AG09309 (cell line): ENCODE data around the gene DSE.
A peak's percentile ranks its signal among the peaks of the same experiment; 100 is the strongest.
"Not testable (repeated sequence)": the region's sequence is repeated elsewhere in the genome, so short reads cannot be mapped to it uniquely, and the experiment has no call there.

Experiments used
- DNase-seq: peaks from one replicate; pipeline ENCODE4 v3.0.0-alpha.2; 2010; ENCODE audit warnings: low read depth
- H3K4me3 ChIP-seq: 2 replicates; pipeline ENCODE4 v1.5.1; 2011; ENCODE audit warnings: mild to moderate bottlenecking, low read depth, low read length, moderate library complexity; ENCODE audit not compliant: control insufficient read depth
- TF ChIP-seq, protein P1 (sequence below): IDR thresholded peaks from 2 replicates; pipeline ENCODE4 v1.5.1; 2011; ENCODE audit warnings: mild to moderate bottlenecking, low read depth, low read length, inconsistent platforms; ENCODE audit not compliant: insufficient read depth, control insufficient read depth; ENCODE audit errors: missing control alignments

The DSE gene

DNA sequence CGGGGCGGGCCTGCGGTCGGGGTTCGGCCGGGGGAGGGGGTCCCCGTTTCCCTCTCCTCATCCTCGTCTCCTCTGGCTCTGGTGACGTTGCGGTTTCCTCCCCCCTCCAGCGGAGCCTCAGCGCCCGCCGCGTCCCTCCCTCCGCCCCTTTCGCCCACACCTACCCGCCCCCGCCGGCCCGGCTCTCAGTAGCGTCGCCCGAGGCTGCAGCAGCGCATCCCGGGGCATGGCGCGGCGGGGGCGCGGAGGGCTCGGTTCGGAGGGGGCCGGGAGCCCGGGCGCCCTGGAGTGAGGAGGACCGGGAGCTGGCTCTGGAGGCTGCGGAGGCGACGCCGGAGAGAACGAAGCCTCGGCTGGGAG, at the start of gene DSE:
Gene DSE, plus strand, starts transcription at position 188 of the 360 bp plus-strand sequence. CDS start 28,304 bp downstream, outside the sequence.
- peak within 1 kb of the TSS; percentile 61 for H3K4me3 ChIP-seq
- peak; percentile 49 for DNase-seq
- TF ChIP-seq, protein P1, sequence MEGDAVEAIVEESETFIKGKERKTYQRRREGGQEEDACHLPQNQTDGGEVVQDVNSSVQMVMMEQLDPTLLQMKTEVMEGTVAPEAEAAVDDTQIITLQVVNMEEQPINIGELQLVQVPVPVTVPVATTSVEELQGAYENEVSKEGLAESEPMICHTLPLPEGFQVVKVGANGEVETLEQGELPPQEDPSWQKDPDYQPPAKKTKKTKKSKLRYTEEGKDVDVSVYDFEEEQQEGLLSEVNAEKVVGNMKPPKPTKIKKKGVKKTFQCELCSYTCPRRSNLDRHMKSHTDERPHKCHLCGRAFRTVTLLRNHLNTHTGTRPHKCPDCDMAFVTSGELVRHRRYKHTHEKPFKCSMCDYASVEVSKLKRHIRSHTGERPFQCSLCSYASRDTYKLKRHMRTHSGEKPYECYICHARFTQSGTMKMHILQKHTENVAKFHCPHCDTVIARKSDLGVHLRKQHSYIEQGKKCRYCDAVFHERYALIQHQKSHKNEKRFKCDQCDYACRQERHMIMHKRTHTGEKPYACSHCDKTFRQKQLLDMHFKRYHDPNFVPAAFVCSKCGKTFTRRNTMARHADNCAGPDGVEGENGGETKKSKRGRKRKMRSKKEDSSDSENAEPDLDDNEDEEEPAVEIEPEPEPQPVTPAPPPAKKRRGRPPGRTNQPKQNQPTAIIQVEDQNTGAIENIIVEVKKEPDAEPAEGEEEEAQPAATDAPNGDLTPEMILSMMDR = no peak

DNA sequence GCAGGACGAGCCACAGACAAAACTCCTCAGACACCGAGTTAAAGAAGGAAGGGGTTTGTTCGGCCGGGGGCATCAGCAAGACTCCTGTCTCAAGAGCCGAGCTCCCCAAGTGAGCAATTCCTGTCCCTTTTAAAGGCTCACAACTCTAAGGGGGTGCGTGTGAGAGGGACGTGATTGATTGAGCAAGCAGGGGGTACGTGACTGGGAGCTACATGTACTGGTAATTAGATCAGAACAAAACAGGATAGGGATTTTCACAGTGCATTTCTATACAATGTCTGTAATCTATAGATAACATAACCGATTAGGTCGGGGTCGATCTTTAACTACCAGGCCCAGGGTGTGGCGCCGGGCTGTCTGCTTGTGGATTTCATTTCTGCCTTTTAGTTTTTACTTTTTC, 48.8 kb upstream of the DSE start:
- DNase-seq, H3K4me3 ChIP-seq: not testable (repeated sequence)

DNA sequence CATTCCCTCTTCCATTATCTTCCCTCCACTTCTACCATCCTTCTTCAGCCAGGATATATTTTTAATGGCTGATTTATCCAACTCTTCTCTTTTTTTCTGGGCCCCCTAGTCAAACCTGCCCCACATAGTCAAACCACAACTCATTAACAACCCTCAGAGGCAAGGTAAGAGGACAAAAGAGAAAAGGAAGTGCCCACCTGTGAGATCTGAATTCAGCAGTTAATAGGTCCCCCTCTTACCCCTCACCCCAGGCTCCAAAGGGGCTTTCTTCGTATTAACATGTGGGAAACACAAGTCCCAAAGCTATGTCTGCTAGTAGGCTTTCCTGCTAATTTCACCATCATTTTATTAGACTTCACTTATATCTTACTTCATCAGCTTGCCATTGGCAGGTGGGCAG, 46.9 kb upstream of the DSE start:
- no peak for DNase-seq
- TF ChIP-seq, protein P1 = no peak
- H3K4me3 ChIP-seq = no peak overlapping the region

GRCh38 chr6:116325634-116326132, 45.1 kb upstream of the DSE start:
- not testable (repeated sequence) for H3K4me3 ChIP-seq, DNase-seq

DNA sequence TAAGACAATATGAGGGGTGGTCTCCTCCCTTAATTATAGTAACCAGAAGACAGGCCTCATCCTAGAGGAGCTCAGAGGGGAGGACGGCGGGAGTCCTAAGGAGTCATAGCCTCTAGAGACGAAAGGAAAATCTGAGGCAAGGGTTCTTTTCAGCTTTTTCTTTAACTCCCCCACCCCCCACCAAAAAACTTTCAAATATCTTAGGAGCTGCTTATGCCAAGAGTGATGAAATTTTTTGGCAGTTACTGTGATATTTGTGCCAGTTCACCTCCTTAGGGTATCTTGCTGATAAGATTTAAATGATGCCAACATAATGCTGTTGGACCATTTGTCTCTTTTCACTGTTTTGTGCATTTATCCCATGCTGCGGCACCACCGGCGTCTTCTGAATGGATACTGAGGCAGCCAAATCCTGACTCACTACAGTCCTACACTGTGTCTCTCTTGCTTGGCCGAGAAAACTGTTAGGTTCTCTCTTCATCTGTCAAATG, 44.5 kb upstream of the DSE start:
- TF ChIP-seq, protein P1 = no peak

DNA sequence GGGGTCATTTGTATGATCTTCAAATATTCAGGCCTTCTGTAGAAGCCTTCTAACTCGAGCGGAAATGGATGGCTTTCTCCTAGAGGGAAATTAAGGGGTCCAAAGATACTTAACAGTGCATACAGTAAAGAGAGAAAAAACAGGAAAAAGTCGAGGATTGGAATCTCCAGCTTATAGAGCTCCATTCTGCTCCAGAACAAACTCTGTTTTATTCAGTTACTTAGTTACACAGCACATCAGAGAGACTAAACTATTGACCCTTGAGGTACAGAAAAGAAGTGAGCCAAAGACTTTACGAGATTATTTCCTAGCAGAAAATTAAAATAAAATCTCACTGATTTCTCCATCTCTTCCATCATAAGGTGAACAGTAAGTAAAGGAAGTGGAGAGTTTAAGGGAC, 43.8 kb upstream of the DSE start:
- TF ChIP-seq, protein P1 = no peak
- DNase-seq = no peak
- no peak overlapping the region for H3K4me3 ChIP-seq

More for the DNA sequence above, 44.5 kb upstream of the DSE start:
- no peak for DNase-seq
- H3K4me3 ChIP-seq = no peak overlapping the region

DNA sequence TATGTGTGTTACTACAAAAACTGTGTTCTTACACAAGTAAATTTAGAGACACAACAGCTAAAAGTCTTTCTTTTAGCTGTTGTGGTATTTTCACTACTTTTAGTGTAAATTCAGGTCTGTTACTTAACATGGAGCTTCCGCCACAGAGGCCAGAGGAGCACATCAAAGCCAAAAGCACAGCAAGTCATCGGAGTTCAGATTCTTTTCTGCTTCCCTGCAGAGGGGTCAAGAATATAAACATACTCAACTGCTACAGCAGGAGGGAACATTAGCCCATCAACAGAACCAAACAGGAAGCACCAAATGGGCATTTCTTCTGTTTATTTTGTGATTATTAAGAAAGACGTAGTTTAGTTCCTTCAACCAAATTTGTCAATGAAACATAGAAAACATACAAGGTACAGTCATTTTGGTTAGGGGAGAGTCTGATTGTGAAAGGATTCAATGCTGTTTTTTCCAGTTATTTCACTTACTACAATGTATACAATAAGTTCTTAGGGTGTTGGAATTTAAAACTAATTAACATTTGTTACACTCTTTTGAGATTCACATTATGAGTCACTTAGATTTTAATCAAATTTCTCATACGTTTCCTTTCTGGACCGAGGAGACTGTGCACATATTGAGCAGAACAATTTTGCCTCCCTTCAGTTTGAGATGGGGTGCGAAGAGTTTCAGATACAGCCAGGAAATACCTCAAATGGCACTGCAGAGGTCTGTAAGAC, 42.8 kb upstream of the DSE start:
- no peak overlapping the region for H3K4me3 ChIP-seq
- TF ChIP-seq, protein P1 = no peak
- DNase-seq = no peak

DNA sequence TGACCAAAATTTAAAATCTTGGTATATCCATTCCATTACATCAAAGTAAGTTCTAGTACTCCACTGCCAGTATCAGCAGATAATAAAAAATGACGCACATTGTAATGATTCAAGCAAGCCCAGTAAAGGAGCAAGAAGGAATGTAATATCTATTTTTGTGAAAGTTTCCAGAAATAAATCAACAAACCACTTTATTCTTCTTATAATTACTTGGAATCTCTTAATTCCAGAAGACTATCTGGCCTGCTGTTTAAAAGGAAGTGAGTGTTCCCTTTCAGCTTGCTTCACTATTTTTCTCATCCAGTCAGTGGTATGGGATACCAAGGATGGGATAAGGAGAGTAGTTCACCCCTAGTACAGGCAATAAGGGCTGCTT, 42.2 kb upstream of the DSE start:
- no peak overlapping the region for H3K4me3 ChIP-seq
- peak; percentile 57 for DNase-seq
- TF ChIP-seq, protein P1 = no peak
